ENCODE measurements around the gene LRRC4C.

GRCh38 chr11:40080434-40080833 lies 1379.0 kb downstream of the LRRC4C start:
- TF ChIP-seq CTCF (IDR thresholded peaks at IDR 0.05) (no peak), POLR2A (IDR thresholded peaks at IDR 0.05) (no peak)
